GM21786 (cell line): ENCODE results near the gene SELPLG.
A peak's percentile ranks its signal among the peaks of the same experiment; 100 is the strongest.
"Not testable (repeated sequence)": the region's sequence is repeated elsewhere in the genome, so short reads cannot be mapped to it uniquely, and the experiment has no call there.

Source experiments
- ATAC-seq: cut with Tn5 transposase; IDR thresholded peaks from one replicate; pipeline ENCODE4 v1.9.1; 2021; ENCODE audit not compliant: unreplicated experiment

SELPLG gene

GRCh38 chr12:108633534-108634248 lies at the start of gene SELPLG:
Gene SELPLG, minus strand, starts transcription at chr12:108633894. Its CDS starts 9,587 bp downstream, at chr12:108624307.
- peak; percentile 60 for ATAC-seq

- ATAC-seq, result no peak
Observed at GRCh38 chr12:108681317-108681716, 47.6 kb upstream of the SELPLG start.

GRCh38 chr12:108679106-108679681 lies 45.5 kb upstream of the SELPLG start:
- ATAC-seq, result no peak

- ATAC-seq, result no peak
Observed at GRCh38 chr12:108678104-108678730, 44.5 kb upstream of the SELPLG start.

- ATAC-seq, result no peak
Observed at GRCh38 chr12:108677381-108677780, 43.7 kb upstream of the SELPLG start.

- ATAC-seq, result no peak
Observed at GRCh38 chr12:108676707-108677106, 43.0 kb upstream of the SELPLG start.

GRCh38 chr12:108675792-108676191 lies 42.1 kb upstream of the SELPLG start:
- no peak for ATAC-seq

- no peak for ATAC-seq
Observed at GRCh38 chr12:108672054-108672453, 38.4 kb upstream of the SELPLG start.

- no peak for ATAC-seq
Observed at GRCh38 chr12:108671110-108671509, 37.4 kb upstream of the SELPLG start.

- ATAC-seq, result no peak
Observed at GRCh38 chr12:108670066-108670631, 36.5 kb upstream of the SELPLG start.

- no peak for ATAC-seq
Observed at GRCh38 chr12:108668542-108668941, 34.8 kb upstream of the SELPLG start.

GRCh38 chr12:108668063-108668462 lies 34.4 kb upstream of the SELPLG start:
- ATAC-seq, result no peak

- ATAC-seq, result peak; percentile 41
Observed at GRCh38 chr12:108667349-108667748, 33.7 kb upstream of the SELPLG start.

GRCh38 chr12:108666401-108666881 lies 32.7 kb upstream of the SELPLG start:
- no peak for ATAC-seq

GRCh38 chr12:108665608-108666202 lies 32.0 kb upstream of the SELPLG start:
- ATAC-seq, result no peak

- ATAC-seq, result peak; percentile 72
Observed at GRCh38 chr12:108664338-108665258, 30.9 kb upstream of the SELPLG start.

GRCh38 chr12:108663324-108664015 lies 29.8 kb upstream of the SELPLG start:
- no peak for ATAC-seq

GRCh38 chr12:108658115-108658514 lies 24.4 kb upstream of the SELPLG start:
- ATAC-seq, result not testable (repeated sequence)

- ATAC-seq, result no peak
Observed at GRCh38 chr12:108657130-108657745, 23.5 kb upstream of the SELPLG start.
